ENCODE results near the gene IL16.

DNA sequence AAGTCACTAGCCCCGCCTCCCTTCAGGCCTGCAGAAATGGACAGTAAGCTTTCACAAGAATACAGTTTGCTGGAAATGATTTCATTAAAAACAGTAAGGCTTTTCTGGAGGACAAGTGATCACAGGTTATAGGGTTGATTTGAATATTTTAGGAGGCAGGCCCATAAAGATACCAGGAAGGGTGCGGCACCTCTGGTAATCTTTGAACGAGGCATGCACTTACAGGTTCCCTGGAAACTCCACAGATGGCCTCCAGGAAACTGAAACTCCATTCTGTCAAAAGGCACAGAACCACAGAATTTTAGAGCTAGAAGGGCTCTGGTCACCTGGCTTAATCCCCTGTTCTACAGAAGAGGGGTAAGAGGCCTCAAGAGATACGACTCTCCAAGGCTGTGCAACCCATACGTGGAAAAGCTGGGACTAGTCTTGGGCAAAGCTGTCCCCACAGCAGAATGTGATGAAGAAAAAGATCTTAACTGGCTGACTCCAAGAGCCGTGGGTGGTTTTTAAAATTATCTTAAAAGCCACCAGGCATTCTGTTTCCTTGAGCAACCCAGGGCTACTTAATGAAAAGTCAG is 126.1 kb downstream of the IL16 start:
- TF ChIP-seq POLR2A (IDR thresholded peaks at IDR 0.05), result no peak
- no peak for TF ChIP-seq POLR2AphosphoS5 (IDR thresholded peaks at IDR 0.05)

Data from breast epithelium (tissue), 3 donors.